Right lobe of liver (tissue), 4 donors: ENCODE measurements around the gene LRP3.

Experiments used
- CTCF ChIP-seq, 4 donors: fragments of 200-600 bp in 3 of 4; fragments of 450-650 bp in 1 of 4; IDR thresholded peaks; one replicate each; pipeline versions ENCODE4 v1.5.1 to v1.8.0; 2016 to 2022; ENCODE audit warnings: antibody characterized with exemption in 4 of 4, mild to moderate bottlenecking in 2 of 4
- POLR2A ChIP-seq: fragments of 450-650 bp; IDR thresholded peaks from one replicate; pipeline ENCODE4 v1.6.1; 2017; ENCODE audit warnings: antibody characterized with exemption, mild to moderate bottlenecking
- donor health status: DM: no; HTN: no; CAD: no.
- donor health status: DM: no; HTN: no; CAD: no.
- donor health status: DM: no; HTN: yes; CAD: no.

GRCh38 chr19:33242911-33243310 is 48.8 kb downstream of the LRP3 start:
- TF ChIP-seq CTCF (IDR thresholded peaks at IDR 0.05) (no peak), POLR2A (no peak)
